IPS DF 6.9 (cell line): Measurements from ENCODE around the gene GALR2.
"Not testable (repeated sequence)": the region's sequence is repeated elsewhere in the genome, so short reads cannot be mapped to it uniquely, and the experiment has no call there.

ENCODE experiments used
- DNase-seq: peaks from one replicate; pipeline ENCODE4 v3.0.0-alpha.2; 2013; ENCODE audit warnings: low read depth, low spot score
- H3K27ac ChIP-seq: one replicate; pipeline ENCODE4 v1.5.1; 2013; ENCODE audit warnings: low read length, control low read depth
- H3K27me3 ChIP-seq: 2 replicates; pipeline ENCODE4 v1.6.1; 2013; ENCODE audit warnings: mild to moderate bottlenecking, low read length; ENCODE audit not compliant: control insufficient read depth, insufficient read depth
- H3K36me3 ChIP-seq: 2 replicates; pipeline ENCODE4 v1.6.1; 2013; ENCODE audit warnings: low read length; ENCODE audit not compliant: control insufficient read depth, insufficient read depth
- H3K4me1 ChIP-seq: 2 replicates; pipeline ENCODE4 v1.6.1; 2013; ENCODE audit warnings: low read length; ENCODE audit not compliant: control insufficient read depth, insufficient read depth
- H3K4me3 ChIP-seq: 2 replicates; pipeline ENCODE4 v1.5.1; 2013; ENCODE audit warnings: mild to moderate bottlenecking, low read length
- H3K9me3 ChIP-seq: 2 replicates; pipeline ENCODE4 v1.6.1; 2013; ENCODE audit warnings: low read length, inconsistent platforms; ENCODE audit not compliant: control insufficient read depth, insufficient read depth
- WGBS: extraction: QIAGEN DNeasy Blood & Tissue Kit; methylation state at CpG from one replicate; pipeline ENCODE4 v1.1.7; 2013; ENCODE audit warnings: mixed read lengths, missing lambda C conversion rate; ENCODE audit not compliant: insufficient read length, insufficient coverage; 5-methylcytosine and 5-hydroxymethylcytosine counted together

Gene GALR2

DNA sequence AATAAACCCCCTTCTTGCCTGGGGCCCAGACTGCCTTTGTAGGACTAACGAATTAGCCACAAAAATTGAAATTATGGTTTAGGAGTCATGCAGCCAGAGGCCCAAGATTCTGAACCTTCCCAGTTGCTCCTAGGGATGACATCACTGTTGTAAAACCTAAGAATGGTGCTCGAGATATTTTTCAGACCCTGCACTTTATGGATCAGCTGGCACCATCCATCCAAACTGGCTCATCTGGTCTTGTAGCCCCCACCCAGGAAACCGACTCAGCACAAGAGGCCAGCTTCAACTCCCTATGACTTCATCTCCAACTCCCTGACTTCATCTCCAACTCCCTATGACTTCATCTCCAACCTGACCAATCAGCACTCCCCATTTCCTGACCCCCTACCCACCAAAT lies 36.5 kb upstream of the GALR2 start:
- H3K36me3 ChIP-seq: peaks cover 20% of the 10 kb centered on the region; the same call in 1 of the 2 replicates
- H3K27me3 ChIP-seq: no peaks in the 10 kb centered on the region
- H3K4me3 ChIP-seq: no peak overlapping the region
- no CpG with 5 or more reads among the region's 3 CpGs for WGBS
- no peak overlapping the region for H3K27ac ChIP-seq
- no peaks in the 10 kb centered on the region for H3K9me3 ChIP-seq
- no peak for DNase-seq
- no peaks in the 10 kb centered on the region for H3K4me1 ChIP-seq

DNA sequence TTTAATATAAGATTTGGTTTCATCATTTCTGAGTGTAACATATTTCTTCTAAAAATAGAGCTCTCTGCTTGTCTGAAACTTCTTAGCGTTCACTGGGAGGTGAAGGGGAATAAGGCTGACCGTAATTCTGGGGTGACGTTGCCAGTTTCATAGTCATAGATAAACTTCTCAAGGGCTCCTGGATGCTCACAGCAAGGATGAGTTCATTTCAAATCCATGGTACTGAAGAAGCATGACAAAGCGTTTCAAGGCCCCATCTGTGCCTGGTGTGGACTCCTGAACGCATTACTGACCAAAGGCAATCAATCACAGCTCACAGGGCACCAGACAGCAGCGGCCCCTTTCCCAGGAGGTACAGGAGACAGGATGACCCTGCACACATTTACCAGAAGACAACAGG lies 35.5 kb upstream of the GALR2 start:
- Histone ChIP-seq H3K4me3 (no peak overlapping the region), H3K9me3 (no peaks in the 10 kb centered on the region), H3K27me3 (no peaks in the 10 kb centered on the region), H3K4me1 (no peaks in the 10 kb centered on the region), H3K27ac (no peak overlapping the region), H3K36me3 (peaks cover 31% of the 10 kb centered on the region; the same call in 1 of the 2 replicates)
- no CpG with 5 or more reads among the region's 6 CpGs for WGBS
- no peak for DNase-seq

DNA sequence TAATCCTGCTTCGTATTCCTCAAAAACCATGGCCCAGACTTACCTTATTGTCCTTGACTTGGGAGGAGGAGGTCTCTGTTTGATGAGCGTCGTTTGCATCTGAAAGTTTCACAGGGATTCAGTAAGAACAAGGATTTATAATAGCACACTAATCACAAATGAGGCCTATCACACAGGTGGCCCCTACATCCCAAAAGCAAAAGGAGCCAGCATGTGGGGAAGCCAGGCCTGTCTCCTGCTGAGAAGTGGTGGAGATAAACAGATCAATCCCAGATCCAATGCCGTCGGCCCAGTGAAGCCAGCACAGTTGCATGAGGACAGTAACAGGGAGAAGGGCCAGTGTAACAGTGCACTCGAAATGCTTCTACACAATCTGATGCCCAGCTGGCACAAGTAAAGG lies 34.2 kb upstream of the GALR2 start:
- no peak overlapping the region for H3K4me3 ChIP-seq
- peaks cover 37% of the 10 kb centered on the region; the same call in 1 of the 2 replicates for H3K36me3 ChIP-seq
- no CpG with 5 or more reads among the region's 6 CpGs for WGBS
- no peaks in the 10 kb centered on the region for H3K4me1 ChIP-seq
- H3K27me3 ChIP-seq: no peaks in the 10 kb centered on the region
- no peaks in the 10 kb centered on the region for H3K9me3 ChIP-seq
- DNase-seq: no peak
- H3K27ac ChIP-seq: no peak overlapping the region

DNA sequence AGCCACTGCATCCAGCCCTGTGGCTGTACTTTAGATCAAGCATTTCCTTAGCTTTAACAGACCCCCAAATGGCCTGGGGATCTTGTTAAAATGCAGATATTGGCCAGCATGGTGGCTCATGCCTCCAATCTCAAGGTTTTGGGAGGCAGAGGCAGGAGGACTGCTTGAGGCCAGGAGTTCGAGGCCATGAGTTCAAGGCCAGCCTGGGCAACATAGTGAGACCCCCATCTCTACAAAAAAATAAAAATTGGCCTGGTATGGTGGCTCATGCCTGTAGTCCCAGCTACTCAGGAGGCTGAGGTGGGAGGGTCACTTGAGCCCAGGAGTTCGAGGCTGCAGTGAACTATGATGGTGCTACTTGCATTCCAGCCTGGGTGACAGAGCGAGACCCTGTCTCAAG lies 31.7 kb upstream of the GALR2 start:
- no CpG with 5 or more reads among the region's 3 CpGs for WGBS
- peaks cover 46% of the 10 kb centered on the region for H3K36me3 ChIP-seq
- not testable (repeated sequence) for H3K9me3 ChIP-seq, H3K4me1 ChIP-seq, DNase-seq, H3K27ac ChIP-seq, H3K4me3 ChIP-seq, H3K27me3 ChIP-seq

DNA sequence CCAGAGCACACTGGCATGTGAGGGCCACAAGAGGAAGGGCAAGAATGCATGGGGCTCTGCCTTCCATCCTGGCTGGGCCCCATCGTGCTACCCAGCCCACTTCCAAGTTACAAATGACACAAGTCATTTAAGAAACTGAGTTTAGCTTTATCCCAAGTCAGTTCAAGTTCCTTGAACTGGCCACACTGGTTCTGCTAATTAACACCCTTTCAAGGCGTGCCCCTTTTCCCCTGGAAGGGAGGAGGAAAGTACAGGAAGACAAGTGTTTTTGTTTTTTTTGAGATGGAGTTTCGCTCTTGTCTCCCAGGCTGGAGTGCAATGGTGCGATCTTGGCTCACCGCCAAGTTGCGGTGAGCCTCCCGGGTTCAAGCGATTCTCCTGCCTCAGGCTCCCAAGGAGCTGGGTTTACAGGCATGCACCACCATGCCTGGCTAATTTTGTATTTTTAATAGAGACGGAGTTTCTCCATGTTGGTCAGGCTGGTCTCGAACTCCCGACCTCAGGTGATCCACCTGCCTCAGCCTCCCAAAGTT lies 30.0 kb upstream of the GALR2 start:
- not testable (repeated sequence) for H3K27ac ChIP-seq

DNA sequence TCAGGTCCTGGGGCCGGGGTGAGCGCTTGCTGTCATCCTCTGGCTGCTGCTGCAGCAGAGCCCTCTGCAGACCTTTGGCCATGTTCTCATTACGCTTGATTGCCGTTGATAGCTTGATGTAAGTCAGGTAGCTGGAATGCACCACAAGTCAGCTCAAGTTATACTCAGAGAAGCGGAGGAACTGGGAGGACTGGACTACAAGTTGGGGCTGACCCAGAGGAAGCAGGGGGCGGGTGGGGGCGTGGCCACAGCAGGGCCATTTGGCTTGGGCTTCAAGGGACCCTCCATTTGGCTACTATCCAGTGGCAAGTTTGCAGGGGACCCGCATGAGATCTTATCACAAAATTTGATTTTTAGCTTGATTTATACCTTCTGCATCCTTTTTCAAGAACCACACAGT lies 28.5 kb upstream of the GALR2 start:
- Histone ChIP-seq H3K4me3 (no peak overlapping the region), H3K36me3 (peaks cover 42% of the 10 kb centered on the region)
- WGBS: no CpG with 5 or more reads among the region's 8 CpGs

More for the DNA sequence above, 30.0 kb upstream of the GALR2 start:
- not testable (repeated sequence) for DNase-seq, H3K4me3 ChIP-seq, H3K4me1 ChIP-seq, H3K9me3 ChIP-seq, H3K27me3 ChIP-seq
- WGBS: no CpG with 5 or more reads among the region's 11 CpGs
- H3K36me3 ChIP-seq: peaks cover 41% of the 10 kb centered on the region

DNA sequence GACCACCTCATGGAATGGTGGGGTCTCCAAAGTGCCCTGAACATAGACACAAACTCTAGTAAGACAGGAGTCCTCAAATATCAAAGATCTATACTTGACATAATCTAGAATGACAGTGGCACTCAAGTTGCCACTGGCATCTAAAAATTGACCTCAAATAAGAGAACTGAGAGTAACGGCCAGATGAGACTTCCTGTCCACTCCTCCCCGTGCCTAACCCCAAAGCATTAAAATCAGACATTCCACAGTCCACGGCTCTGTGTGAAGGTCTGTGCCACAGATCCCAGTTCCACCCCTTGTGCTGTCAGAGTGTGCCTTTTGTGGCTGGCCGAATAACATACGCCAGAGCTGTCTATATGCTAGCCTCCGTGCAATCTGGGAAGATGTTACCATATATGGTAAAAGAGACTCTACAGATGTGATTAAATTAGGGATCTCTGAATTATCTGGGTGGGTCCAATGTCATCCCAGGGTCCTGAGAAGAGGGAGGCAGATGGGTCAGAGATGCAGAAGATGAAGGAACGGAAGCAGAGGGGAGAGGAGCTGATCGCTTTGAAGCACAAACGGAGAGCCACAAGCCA lies 26.5 kb upstream of the GALR2 start:
- H3K4me1 ChIP-seq: no peaks in the 10 kb centered on the region
- DNase-seq: no peak
- H3K36me3 ChIP-seq: peaks cover 35% of the 10 kb centered on the region
- H3K4me3 ChIP-seq: no peak overlapping the region
- H3K27me3 ChIP-seq: no peaks in the 10 kb centered on the region
- no peak overlapping the region for H3K27ac ChIP-seq
- no CpG with 5 or more reads among the region's 9 CpGs for whole genome bisulfite sequencing
- no peaks in the 10 kb centered on the region for H3K9me3 ChIP-seq

More for the DNA sequence above, 28.5 kb upstream of the GALR2 start:
- Histone ChIP-seq H3K27me3 (no peaks in the 10 kb centered on the region), H3K27ac (no peak overlapping the region), H3K4me1 (no peaks in the 10 kb centered on the region), H3K9me3 (no peaks in the 10 kb centered on the region)
- DNase-seq: no peak

DNA sequence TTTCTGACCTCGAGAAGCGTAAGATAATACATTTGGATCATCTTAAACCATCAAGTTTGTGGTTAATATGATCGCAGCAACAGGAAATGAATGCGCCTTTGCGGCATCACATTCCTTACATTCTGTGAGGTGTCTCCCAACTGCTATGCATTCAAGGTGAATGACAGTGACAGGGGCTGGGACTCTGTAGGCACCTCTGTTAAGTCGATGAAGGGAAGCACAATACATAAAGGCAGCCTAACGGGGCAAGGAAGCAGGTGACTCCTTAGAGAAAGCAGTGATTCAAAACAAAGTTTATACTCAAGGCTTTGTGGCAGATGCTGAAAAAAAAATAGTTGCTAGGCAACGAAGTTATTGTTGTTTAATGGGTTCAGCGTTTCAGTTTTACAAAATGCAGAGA lies 25.9 kb upstream of the GALR2 start:
- Histone ChIP-seq H3K4me3 (no peak overlapping the region), H3K27me3 (no peaks in the 10 kb centered on the region), H3K27ac (no peak overlapping the region), H3K9me3 (no peaks in the 10 kb centered on the region), H3K4me1 (no peaks in the 10 kb centered on the region), H3K36me3 (peaks cover 31% of the 10 kb centered on the region)
- no CpG with 5 or more reads among the region's 9 CpGs for WGBS
- DNase-seq: no peak

DNA sequence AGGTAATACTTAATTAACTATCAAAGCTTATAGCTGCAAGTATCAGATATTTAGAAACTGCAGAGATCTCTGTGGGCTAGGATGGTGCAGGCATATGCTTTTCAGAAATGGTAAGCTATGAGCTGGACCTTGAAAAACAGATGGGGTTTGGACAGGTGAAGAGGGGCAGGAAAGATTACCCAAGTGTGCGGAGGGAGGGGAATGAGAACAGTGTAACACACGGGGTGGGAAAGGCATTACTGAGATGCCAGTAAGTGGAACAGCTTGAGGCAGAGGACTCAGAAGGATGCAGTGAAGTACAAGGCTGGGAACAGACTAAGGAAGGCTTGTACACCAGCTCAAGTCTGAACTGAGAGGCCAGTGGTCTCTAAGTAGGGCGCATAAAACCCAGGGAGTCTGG lies 25.3 kb upstream of the GALR2 start:
- peaks cover 26% of the 10 kb centered on the region for H3K36me3 ChIP-seq

DNA sequence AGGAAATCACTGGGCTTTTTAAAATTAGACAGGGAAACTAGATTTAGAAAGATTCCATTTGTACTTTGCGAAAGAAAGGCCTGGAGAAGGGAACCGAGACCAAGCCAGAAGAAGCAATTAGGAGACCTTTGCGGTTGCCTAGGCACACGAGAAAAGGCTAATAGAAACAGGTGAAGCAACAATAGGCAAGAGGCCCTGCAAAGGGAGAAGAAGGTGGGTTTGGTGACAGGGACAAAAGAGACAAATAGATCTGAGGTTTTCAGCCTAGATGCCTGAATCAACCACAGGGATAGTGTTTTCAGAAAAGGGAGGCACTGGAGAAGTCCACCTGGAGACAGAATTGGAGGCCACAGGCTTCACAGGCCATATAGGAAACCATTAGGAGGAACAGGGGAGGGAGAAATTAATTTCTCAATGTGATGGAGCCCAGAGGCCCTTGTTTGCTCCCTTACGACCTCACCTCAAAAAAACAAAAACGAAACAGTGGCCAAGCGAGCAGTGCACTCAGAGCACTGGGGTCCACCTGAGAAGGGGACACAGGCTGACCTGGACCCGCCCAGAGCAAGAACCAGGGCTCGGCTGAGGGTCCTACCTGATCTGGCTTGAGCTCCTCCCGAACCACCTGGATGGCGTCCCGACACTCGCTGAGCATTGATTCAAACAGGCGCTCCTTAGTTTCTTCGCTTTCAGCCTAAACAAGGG lies 24.6 kb upstream of the GALR2 start:
- Histone ChIP-seq H3K4me1 (no peaks in the 10 kb centered on the region), H3K27ac (no peak overlapping the region), H3K36me3 (peaks cover 23% of the 10 kb centered on the region), H3K4me3 (no peak overlapping the region), H3K27me3 (no peaks in the 10 kb centered on the region), H3K9me3 (no peaks in the 10 kb centered on the region)
- WGBS: no CpG with 5 or more reads among the region's 15 CpGs
- DNase-seq: no peak

More for the DNA sequence above, 25.3 kb upstream of the GALR2 start:
- no peak overlapping the region for H3K4me3 ChIP-seq
- H3K27me3 ChIP-seq: no peaks in the 10 kb centered on the region
- H3K9me3 ChIP-seq: no peaks in the 10 kb centered on the region
- no peak overlapping the region for H3K27ac ChIP-seq
- no CpG with 5 or more reads among the region's 3 CpGs for WGBS
- no peak for DNase-seq
- no peaks in the 10 kb centered on the region for H3K4me1 ChIP-seq
